Stimulated activated CD8-positive, alpha-beta memory T cell treated with anti-CD3 and anti-CD28 coated beads, Interleukin-7, amount 100 ng/mL, for 24 hours (primary cell): Measurements from ENCODE around the gene TNFRSF8.

Experiments used
- DNase-seq: peaks from one replicate; pipeline ENCODE4 v3.0.0-alpha.2; 2020; ENCODE audit warnings: low read depth

Gene TNFRSF8

DNA sequence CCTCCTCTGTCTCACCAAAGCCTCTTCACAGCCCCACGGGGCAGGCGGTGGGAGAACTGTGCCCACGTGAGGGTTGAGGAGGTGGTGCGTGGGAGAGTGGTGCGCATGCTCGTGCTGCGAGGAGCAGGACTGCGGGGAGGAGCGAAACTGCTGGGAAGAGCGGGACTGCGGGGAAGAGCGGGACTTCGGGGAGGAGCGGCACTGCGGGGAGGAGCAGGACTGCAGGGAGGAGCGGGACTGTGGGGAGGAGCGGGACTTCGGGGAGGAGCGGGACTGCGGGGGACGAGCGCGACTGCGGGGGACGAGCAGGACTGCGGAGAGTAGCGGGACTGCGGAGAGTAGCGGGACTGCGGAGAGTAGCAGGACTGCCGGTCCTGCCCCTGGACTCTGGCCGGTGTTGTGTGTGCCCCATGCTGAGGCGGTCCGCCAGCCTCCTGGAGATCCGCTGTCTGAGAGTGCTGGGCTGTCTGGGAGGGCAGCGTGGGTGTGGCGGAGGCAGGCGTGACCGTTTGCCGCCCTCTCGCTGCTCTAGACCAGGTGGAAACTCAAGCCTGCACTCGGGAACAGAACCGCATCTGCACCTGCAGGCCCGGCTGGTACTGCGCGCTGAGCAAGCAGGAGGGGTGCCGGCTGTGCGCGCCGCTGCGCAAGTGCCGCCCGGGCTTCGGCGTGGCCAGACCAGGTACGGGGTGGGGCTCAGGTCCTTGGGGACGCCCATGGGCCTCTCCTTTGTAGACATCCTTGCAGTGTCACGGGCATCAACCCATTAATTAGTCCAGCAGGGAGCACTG is 128.3 kb downstream of the TNFRSF8 start:
- DNase-seq = no peak
